Spleen (tissue), 7 donors: ENCODE data around the gene ENO2.
"Not testable (repeated sequence)": the region's sequence is repeated elsewhere in the genome, so short reads cannot be mapped to it uniquely, and the experiment has no call there.

Experiments used
- POLR2A ChIP-seq, 3 donors: fragments of 450-650 bp; IDR thresholded peaks; one replicate each; pipeline ENCODE4 v1.5.1; 2017; ENCODE audit warnings: antibody characterized with exemption in 3 of 3, mild to moderate bottlenecking in 1 of 3
- TF ChIP-seq, protein P1 (sequence below), 11 experiments: fragments of 200-600 bp in 7 of 11; fragments of 450-650 bp in 4 of 11; sonication (generic) in 4 of 11; IDR thresholded peaks in 8 of 11; conservative IDR thresholded peaks in 3 of 11; 1 replicate in 7 of 11; 2 replicates in 4 of 11; pipeline versions ENCODE4 v1.4.0 to v1.8.0; 2016 to 2021; ENCODE audit warnings: antibody characterized with exemption in 11 of 11, inconsistent platforms in 4 of 11, mild to moderate bottlenecking in 1 of 11
- donor health status: DM: no; HTN: no; CAD: no; lungs with moderate emphysema.
- donor health status: DM: no; HTN: no; CAD: no.
- donor health status: DM: no; HTN: no; CAD: no.

- not testable (repeated sequence) for TF ChIP-seq POLR2A (IDR thresholded peaks at IDR 0.05)
- TF ChIP-seq, protein P1, sequence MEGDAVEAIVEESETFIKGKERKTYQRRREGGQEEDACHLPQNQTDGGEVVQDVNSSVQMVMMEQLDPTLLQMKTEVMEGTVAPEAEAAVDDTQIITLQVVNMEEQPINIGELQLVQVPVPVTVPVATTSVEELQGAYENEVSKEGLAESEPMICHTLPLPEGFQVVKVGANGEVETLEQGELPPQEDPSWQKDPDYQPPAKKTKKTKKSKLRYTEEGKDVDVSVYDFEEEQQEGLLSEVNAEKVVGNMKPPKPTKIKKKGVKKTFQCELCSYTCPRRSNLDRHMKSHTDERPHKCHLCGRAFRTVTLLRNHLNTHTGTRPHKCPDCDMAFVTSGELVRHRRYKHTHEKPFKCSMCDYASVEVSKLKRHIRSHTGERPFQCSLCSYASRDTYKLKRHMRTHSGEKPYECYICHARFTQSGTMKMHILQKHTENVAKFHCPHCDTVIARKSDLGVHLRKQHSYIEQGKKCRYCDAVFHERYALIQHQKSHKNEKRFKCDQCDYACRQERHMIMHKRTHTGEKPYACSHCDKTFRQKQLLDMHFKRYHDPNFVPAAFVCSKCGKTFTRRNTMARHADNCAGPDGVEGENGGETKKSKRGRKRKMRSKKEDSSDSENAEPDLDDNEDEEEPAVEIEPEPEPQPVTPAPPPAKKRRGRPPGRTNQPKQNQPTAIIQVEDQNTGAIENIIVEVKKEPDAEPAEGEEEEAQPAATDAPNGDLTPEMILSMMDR (IDR thresholded peaks at IDR 0.05 in 8 of 11, conservative IDR thresholded peaks at IDR 0.05 in 3 of 11) = not testable (repeated sequence)
Observed at GRCh38 chr12:6888794-6889193, 25.6 kb upstream of the ENO2 start.
